Right lobe of liver (tissue), 6 donors: ENCODE measurements around the gene SYCE1L. TPM values are rescaled to one million over a fixed set of nuclear protein-coding genes. Genes with fewer than 3 reads are reported as not detected.

Experiments
- ATAC-seq, 4 donors: fragments of 200-7000 bp; cut with Tn5 transposase; one replicate each; pipeline ENCODE4 v1.9.1; 2020; ENCODE audit warnings: mild to moderate bottlenecking in 4 of 4, moderate library complexity in 4 of 4
- DNase-seq, 3 donors: peaks; one replicate each; pipeline ENCODE4 v3.0.0-alpha.2; 2020
- H3K27ac ChIP-seq, 3 donors: fragments of 200-600 bp; one replicate each; pipeline ENCODE4 v1.8.0; 2022
- H3K27me3 ChIP-seq, 2 donors: fragments of 200-600 bp; one replicate each; pipeline ENCODE4 v1.8.0; 2022
- H3K36me3 ChIP-seq, 4 donors: fragments of 200-600 bp; sonication (generic) in 1 of 4; one replicate each; pipeline versions ENCODE4 v1.5.1 to v1.8.0; 2017 to 2022; ENCODE audit warnings: control low read depth in 1 of 4
- H3K4me1 ChIP-seq, 4 donors: fragments of 200-600 bp; sonication (generic) in 1 of 4; one replicate each; pipeline versions ENCODE4 v1.5.1 to v1.8.0; 2017 to 2022; ENCODE audit warnings: control low read depth in 1 of 4
- H3K4me3 ChIP-seq, 3 donors: fragments of 200-600 bp; one replicate each; pipeline ENCODE4 v1.8.0; 2022
- H3K9me3 ChIP-seq, 4 donors: fragments of 200-600 bp; sonication (generic) in 1 of 4; one replicate each; pipeline versions ENCODE4 v1.5.1 to v1.8.0; 2017 to 2022; ENCODE audit warnings: control low read depth in 1 of 4
- POLR2A ChIP-seq: fragments of 450-650 bp; IDR thresholded peaks from one replicate; pipeline ENCODE4 v1.6.1; 2017; ENCODE audit warnings: antibody characterized with exemption, mild to moderate bottlenecking
- WGBS: methylation state at CpG from one replicate; pipeline ENCODE4 v1.1.6; 2018; ENCODE audit warnings: low coverage, low lambda C conversion rate; ENCODE audit not compliant: insufficient coverage; ENCODE audit errors: missing lambda C conversion rate; 5-methylcytosine and 5-hydroxymethylcytosine counted together
- intact Hi-C, 2 donors: fragments of 100-400 bp; cut with DNase I; formaldehyde crosslinking; loops; one replicate each; pipeline versions ENCODE4 v1.11.2 to v1.14.1; 2022
- total RNA-seq, 6 experiments: library from RNA; depleted of rRNA in 2 of 6; stranded (reverse); fragments of >200 nt in 2 of 6; fragmentation: NEBNext Ultra II Directional in 3 of 6; extraction: Animal tissue kit (Norgen Biotek cat#: 25700) in 3 of 6; gene quantifications; one replicate each; pipeline versions ENCODE4 v1.1.0 to v1.2.4, GENCODE V29; 2016 to 2023
- TF ChIP-seq, protein P1 (sequence below), 4 donors: fragments of 200-600 bp in 3 of 4; fragments of 450-650 bp in 1 of 4; IDR thresholded peaks; one replicate each; pipeline versions ENCODE4 v1.5.1 to v1.8.0; 2016 to 2022; ENCODE audit warnings: antibody characterized with exemption in 4 of 4, mild to moderate bottlenecking in 2 of 4
- donor health status: DM: no; HTN: yes; CAD: no.
- donor health status: DM: no; HTN: no; CAD: no.
- donor health status: DM: no; HTN: no; CAD: no.
- donor health status: DM: no; HTN: yes; CAD: no.
- donor health status: DM: no; HTN: yes; CAD: no.

SYCE1L gene
- total RNA-seq, 6 experiments from 2014 or later, result 1.1 to 2.2 (median 1.4) TPM; not detected in 1

DNA sequence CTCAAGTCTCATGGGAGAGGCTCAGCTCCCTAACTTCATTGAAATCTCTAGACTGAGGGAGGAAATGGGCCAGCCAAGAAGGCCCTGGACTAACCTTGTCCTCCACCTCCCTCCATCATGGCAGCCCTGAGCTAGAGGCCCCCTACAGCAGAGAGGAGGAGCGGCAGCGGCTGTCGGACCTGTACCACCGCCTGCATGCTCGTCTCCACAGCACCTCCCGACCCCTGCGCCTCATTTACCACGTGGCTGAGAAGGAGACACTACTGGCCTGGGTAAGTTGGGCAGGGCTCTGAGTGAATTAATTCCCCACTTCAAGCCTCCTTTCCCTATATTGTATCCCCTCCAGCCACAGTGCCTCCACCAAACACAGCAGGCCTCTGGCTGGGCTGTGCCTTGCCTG lies 3.8 kb upstream of the SYCE1L start:
- intact Hi-C loops, result no loop called here
- peaks cover 0 to 67% (median 19%) of the 10 kb centered on the region in 4 donors for H3K36me3 ChIP-seq
- no peak for DNase-seq
- no peak for ATAC-seq
- no peak overlapping the region for H3K4me3 ChIP-seq
- no peaks in the 10 kb centered on the region for H3K27me3 ChIP-seq
- TF ChIP-seq, protein P1, sequence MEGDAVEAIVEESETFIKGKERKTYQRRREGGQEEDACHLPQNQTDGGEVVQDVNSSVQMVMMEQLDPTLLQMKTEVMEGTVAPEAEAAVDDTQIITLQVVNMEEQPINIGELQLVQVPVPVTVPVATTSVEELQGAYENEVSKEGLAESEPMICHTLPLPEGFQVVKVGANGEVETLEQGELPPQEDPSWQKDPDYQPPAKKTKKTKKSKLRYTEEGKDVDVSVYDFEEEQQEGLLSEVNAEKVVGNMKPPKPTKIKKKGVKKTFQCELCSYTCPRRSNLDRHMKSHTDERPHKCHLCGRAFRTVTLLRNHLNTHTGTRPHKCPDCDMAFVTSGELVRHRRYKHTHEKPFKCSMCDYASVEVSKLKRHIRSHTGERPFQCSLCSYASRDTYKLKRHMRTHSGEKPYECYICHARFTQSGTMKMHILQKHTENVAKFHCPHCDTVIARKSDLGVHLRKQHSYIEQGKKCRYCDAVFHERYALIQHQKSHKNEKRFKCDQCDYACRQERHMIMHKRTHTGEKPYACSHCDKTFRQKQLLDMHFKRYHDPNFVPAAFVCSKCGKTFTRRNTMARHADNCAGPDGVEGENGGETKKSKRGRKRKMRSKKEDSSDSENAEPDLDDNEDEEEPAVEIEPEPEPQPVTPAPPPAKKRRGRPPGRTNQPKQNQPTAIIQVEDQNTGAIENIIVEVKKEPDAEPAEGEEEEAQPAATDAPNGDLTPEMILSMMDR (IDR thresholded peaks at IDR 0.05), result no peak
- TF ChIP-seq POLR2A, result no peak
- H3K4me1 ChIP-seq, result peaks cover 0 to 11% (median 3%) of the 10 kb centered on the region in 4 donors
- WGBS, result 97% methylated on average over 6 of the region's 8 CpGs
- H3K9me3 ChIP-seq, result no peaks in the 10 kb centered on the region
- H3K27ac ChIP-seq, result no peak overlapping the region

DNA sequence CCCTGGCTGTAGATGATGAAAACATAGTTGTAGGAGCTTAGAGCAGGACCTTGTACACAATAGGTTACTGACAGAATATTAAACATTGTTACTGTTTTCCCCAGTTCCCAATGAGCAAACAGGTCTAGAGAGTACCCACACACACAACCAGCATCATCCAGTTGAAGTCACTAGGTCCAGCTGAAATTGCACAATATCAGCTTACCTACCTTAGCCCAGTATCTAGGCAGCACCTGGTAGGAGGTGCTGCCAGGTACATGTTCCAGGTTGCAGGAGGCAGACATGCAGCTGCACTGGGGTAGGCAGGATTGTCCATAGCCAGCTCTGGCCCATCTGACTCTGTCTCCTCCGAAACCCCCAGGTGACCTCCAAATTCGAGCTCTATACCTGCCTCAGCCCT lies 1.5 kb upstream of the SYCE1L start:
- Histone ChIP-seq H3K4me1 (peaks cover 0 to under 1% (median 0%) of the 10 kb centered on the region in 4 donors), H3K4me3 (no peak overlapping the region), H3K27me3 (no peaks in the 10 kb centered on the region), H3K36me3 (peaks cover 0 to 67% (median 19%) of the 10 kb centered on the region in 4 donors), H3K27ac (no peak overlapping the region), H3K9me3 (peaks cover 0 to 3% (median 0%) of the 10 kb centered on the region in 4 donors)
- WGBS, result no CpG with 5 or more reads among the region's 2 CpGs
- intact Hi-C loops, result no loop called here
- DNase-seq (no peak), ATAC-seq (no peak)
- TF ChIP-seq, protein P1 (IDR thresholded peaks at IDR 0.05), result no peak
- no peak for TF ChIP-seq POLR2A

GRCh38 chr16:77206533-77206932 lies 7.3 kb downstream of the SYCE1L start:
- no peak overlapping the region for H3K27ac ChIP-seq
- 85% methylated on average over 2 of the region's 2 CpGs for WGBS
- H3K36me3 ChIP-seq, result no peaks in the 10 kb centered on the region
- TF ChIP-seq, protein P1 (IDR thresholded peaks at IDR 0.05), result no peak
- TF ChIP-seq POLR2A, result no peak
- H3K9me3 ChIP-seq, result no peaks in the 10 kb centered on the region
- no peak overlapping the region for H3K4me3 ChIP-seq
- no peak for ATAC-seq
- intact Hi-C loops, result no loop called here
- no peaks in the 10 kb centered on the region for H3K4me1 ChIP-seq
- DNase-seq, result no peak
- H3K27me3 ChIP-seq, result no peaks in the 10 kb centered on the region

GRCh38 chr16:77207030-77207429 lies 7.8 kb downstream of the SYCE1L start:
- no peak for ATAC-seq
- DNase-seq, result no peak
- Histone ChIP-seq H3K27ac (no peak overlapping the region), H3K9me3 (no peaks in the 10 kb centered on the region), H3K27me3 (no peaks in the 10 kb centered on the region), H3K4me1 (no peaks in the 10 kb centered on the region), H3K4me3 (no peak overlapping the region), H3K36me3 (no peaks in the 10 kb centered on the region)
- intact Hi-C loops, result no loop called here
- 49% methylated on average over 4 of the region's 5 CpGs for WGBS
- TF ChIP-seq POLR2A, result no peak
- TF ChIP-seq, protein P1 (IDR thresholded peaks at IDR 0.05), result no peak

- TF ChIP-seq POLR2A, result no peak
- TF ChIP-seq, protein P1 (IDR thresholded peaks at IDR 0.05), result no peak
- 75% methylated on average over 2 of the region's 3 CpGs for WGBS
These were observed 9.2 kb downstream of the SYCE1L start for GRCh38 chr16:77208382-77208781.

More at GRCh38 chr16:77208382-77208781, 9.2 kb downstream of the SYCE1L start:
- no peak overlapping the region for H3K27ac ChIP-seq
- H3K27me3 ChIP-seq, result no peaks in the 10 kb centered on the region
- peaks cover 0 to 4% (median 0%) of the 10 kb centered on the region in 4 donors for H3K4me1 ChIP-seq
- no peak overlapping the region for H3K4me3 ChIP-seq
- ATAC-seq, result no peak
- intact Hi-C loops, result no loop called here
- no peaks in the 10 kb centered on the region for H3K36me3 ChIP-seq
- no peak for DNase-seq
- H3K9me3 ChIP-seq, result no peaks in the 10 kb centered on the region
